ENCODE measurements around the gene TBCB. TPM values are rescaled to one million over a fixed set of nuclear protein-coding genes. Genes with fewer than 3 reads are reported as not detected.
A peak's percentile ranks its signal among the peaks of the same experiment; 100 is the strongest.

Gene TBCB
- total and polyA plus RNA-seq, 2 of the 4 experiments (the other 2 are of a cell fraction) = 182 to 269 TPM

DNA sequence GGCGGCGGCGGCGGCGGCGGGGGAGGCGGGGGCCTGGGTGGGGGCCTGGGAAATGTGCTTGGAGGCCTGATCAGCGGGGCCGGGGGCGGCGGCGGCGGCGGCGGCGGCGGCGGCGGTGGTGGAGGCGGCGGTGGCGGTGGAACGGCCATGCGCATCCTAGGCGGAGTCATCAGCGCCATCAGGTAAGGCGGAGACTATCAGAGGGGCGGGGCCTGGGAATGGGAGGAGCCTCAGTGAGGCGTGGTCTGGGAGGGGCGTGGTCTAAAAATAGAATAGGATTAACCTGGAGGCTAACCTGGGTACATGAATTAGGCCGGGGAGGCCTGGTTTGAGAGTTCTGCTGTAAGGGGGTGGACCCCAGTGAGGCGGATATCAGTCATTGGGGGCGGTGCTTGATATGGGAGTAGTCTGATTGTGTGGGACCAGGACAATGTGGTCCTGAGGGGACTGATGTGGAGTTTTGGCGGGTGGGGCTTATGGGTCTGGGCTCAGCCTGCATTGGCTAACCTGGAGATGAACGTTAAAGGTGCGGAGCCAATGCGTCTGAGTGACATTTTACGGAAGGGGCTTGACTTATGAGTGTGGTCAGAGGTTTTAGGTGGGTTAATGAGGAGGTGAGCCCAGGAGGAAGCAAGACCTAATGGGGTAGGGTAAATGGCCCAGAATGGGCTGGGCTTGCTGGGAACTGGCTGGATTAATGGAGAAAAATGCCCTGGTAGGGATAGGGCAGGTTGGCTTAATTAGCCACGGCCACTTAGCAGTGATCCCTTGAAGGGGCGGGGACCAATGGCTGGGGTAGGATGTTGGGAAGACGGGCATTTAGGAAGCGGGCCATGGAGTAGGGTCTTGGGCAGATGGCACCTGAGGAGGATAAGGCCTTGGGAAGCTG is 26.0 kb downstream of the TBCB start:
- POLR2A ChIA-PET (ENCODE audit: unreplicated experiment) = no interaction called here
- H3K4ac ChIP-seq (ENCODE audit: low read depth, low read length) = peak overlapping the region; percentile 99; the same call in 1 of the 2 replicates
- TF ChIP-seq FOS (IDR thresholded peaks at IDR 0.05; ENCODE audit: low read depth, low read length) (no peak), CHD1 (IDR thresholded peaks at IDR 0.05; ENCODE audit: low read depth, low read length) (no peak), MAZ (IDR thresholded peaks at IDR 0.05; ENCODE audit: borderline replicate concordance, low read depth, low read length) (no peak), RFX5 (IDR thresholded peaks at IDR 0.05; ENCODE audit: low read depth, low read length) (no peak), MXI1 (IDR thresholded peaks at IDR 0.05; ENCODE audit: borderline replicate concordance, low read depth, low read length) (no peak; the same call in 1 of the 2 replicates), RCOR1 (IDR thresholded peaks at IDR 0.05; ENCODE audit: insufficient replicate concordance, low read length) (no peak), NFE2L2 (IDR thresholded peaks at IDR 0.05; ENCODE audit: low read depth, low read length) (no peak), BHLHE40 (IDR thresholded peaks at IDR 0.05; ENCODE audit: low read depth, low read length) (no peak), SMC3 (IDR thresholded peaks at IDR 0.05; ENCODE audit: low read depth, low read length) (no peak)
- TF ChIP-seq, protein P1, sequence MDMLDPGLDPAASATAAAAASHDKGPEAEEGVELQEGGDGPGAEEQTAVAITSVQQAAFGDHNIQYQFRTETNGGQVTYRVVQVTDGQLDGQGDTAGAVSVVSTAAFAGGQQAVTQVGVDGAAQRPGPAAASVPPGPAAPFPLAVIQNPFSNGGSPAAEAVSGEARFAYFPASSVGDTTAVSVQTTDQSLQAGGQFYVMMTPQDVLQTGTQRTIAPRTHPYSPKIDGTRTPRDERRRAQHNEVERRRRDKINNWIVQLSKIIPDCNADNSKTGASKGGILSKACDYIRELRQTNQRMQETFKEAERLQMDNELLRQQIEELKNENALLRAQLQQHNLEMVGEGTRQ (IDR thresholded peaks at IDR 0.05; ENCODE audit: low read depth, low read length) = no peak
- TF ChIP-seq, protein P2, sequence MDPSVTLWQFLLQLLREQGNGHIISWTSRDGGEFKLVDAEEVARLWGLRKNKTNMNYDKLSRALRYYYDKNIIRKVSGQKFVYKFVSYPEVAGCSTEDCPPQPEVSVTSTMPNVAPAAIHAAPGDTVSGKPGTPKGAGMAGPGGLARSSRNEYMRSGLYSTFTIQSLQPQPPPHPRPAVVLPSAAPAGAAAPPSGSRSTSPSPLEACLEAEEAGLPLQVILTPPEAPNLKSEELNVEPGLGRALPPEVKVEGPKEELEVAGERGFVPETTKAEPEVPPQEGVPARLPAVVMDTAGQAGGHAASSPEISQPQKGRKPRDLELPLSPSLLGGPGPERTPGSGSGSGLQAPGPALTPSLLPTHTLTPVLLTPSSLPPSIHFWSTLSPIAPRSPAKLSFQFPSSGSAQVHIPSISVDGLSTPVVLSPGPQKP (IDR thresholded peaks at IDR 0.05; ENCODE audit: borderline replicate concordance, low read depth, low read length) = no peak
- TF ChIP-seq, protein P3, sequence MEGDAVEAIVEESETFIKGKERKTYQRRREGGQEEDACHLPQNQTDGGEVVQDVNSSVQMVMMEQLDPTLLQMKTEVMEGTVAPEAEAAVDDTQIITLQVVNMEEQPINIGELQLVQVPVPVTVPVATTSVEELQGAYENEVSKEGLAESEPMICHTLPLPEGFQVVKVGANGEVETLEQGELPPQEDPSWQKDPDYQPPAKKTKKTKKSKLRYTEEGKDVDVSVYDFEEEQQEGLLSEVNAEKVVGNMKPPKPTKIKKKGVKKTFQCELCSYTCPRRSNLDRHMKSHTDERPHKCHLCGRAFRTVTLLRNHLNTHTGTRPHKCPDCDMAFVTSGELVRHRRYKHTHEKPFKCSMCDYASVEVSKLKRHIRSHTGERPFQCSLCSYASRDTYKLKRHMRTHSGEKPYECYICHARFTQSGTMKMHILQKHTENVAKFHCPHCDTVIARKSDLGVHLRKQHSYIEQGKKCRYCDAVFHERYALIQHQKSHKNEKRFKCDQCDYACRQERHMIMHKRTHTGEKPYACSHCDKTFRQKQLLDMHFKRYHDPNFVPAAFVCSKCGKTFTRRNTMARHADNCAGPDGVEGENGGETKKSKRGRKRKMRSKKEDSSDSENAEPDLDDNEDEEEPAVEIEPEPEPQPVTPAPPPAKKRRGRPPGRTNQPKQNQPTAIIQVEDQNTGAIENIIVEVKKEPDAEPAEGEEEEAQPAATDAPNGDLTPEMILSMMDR (conservative IDR thresholded peaks at IDR 0.05; ENCODE audit: low read depth, low read length) = no peak

More for the DNA sequence above, 26.0 kb downstream of the TBCB start:
- H3K4me1 ChIP-seq (ENCODE audit: control insufficient read depth, insufficient read depth, low read length) = peaks cover 10% of the 10 kb centered on the region
- peak overlapping the region; percentile 92 for H2BK5ac ChIP-seq (ENCODE audit: low read depth, low read length, poor library complexity, severe bottlenecking)
- peak overlapping the region in 1 of 2 experiments; percentile 93; a peak in 2 of 4 replicates for H4K8ac ChIP-seq (ENCODE audit: low read depth in 2 of 2, low read length in 2 of 2)
- peaks cover 40 to 54% of the 10 kb centered on the region in 2 experiments for H3K79me1 ChIP-seq (ENCODE audit: low read depth in 1 of 2, low read length in 2 of 2)
- ATAC-seq (ENCODE audit: low read depth) (peak; percentile 82), DNase-seq (peak; percentile 76)
- no peak overlapping the region for H4K91ac ChIP-seq (ENCODE audit: insufficient read depth, low read depth, low read length)
- CTCF ChIA-PET = interaction anchor here (1.4 kb wide), 1 partner anchor 12 kb away, joined by 3 read pairs; no protein-coding TSS in a partner anchor
- H3K9ac ChIP-seq (ENCODE audit: low read depth, low read length) = 0 out of 2 replicates have a peak overlapping the region, but pooled peaks have one; percentile 99
- H4K5ac ChIP-seq (ENCODE audit: low read depth, low read length) = no peak overlapping the region
- peak overlapping the region; percentile 96 for H3K4me3 ChIP-seq (ENCODE audit: insufficient read depth, low read depth, low read length)
- H3K9me1 ChIP-seq (ENCODE audit: insufficient read depth, low read length) = peaks cover 13% of the 10 kb centered on the region
- peaks cover 33% of the 10 kb centered on the region for H3K36me3 ChIP-seq (ENCODE audit: control insufficient read depth, insufficient read depth, low read length)
- WGBS, 2 experiments (ENCODE audit: extremely low coverage in 2 of 2, insufficient read length in 1 of 2) = 55% methylated on average over 10 of the region's 42 CpGs; no CpG with 5 or more reads in 1 of the 2 experiments
- H2AK5ac ChIP-seq (ENCODE audit: low read depth, low read length) = peak overlapping the region; percentile 70
- dilution Hi-C loops (cut with HindIII; ENCODE audit: low sequenced_read_pairs, unreplicated experiment) (no loop called here), in situ Hi-C loops (cut with MboI; ENCODE audit: low sequenced_read_pairs) (no loop called here), intact Hi-C loops (cut with micrococcal nuclease) (loop anchor here (2.0 kb wide), 1 partner anchor 26 kb away; the partner anchor contains the start of genes POLR2I and TBCB)
- peaks cover 35% of the 10 kb centered on the region for H4K20me1 ChIP-seq (ENCODE audit: insufficient read depth, low read length)
- H2AK9ac ChIP-seq (replicated peaks; ENCODE audit: low read depth, low read length, poor library complexity) = peak overlapping the region; percentile 91
- H2AFZ ChIP-seq (replicated peaks; ENCODE audit: low read length, poor library complexity) = peak overlapping the region; percentile 40
- no peaks in the 10 kb centered on the region for H3K9me3 ChIP-seq (ENCODE audit: control insufficient read depth, insufficient read depth, low read length)
- H3K27me3 ChIP-seq (ENCODE audit: control insufficient read depth, insufficient read depth, low read length) = no peaks in the 10 kb centered on the region
- H2BK20ac ChIP-seq (ENCODE audit: low read depth, low read length) = no peak overlapping the region
- H3K56ac ChIP-seq (ENCODE audit: extremely low read depth, insufficient read depth, low read length) = no peak overlapping the region
- H3K4me2 ChIP-seq (ENCODE audit: low read depth, low read length) = peak overlapping the region; percentile 71
- no TSS peak for BruUV-seq (replicated peaks)
- H2BK120ac ChIP-seq (ENCODE audit: low read depth, low read length) = no peak overlapping the region
- H3K27ac ChIP-seq (ENCODE audit: insufficient read depth, low read length) = no peak overlapping the region; the same call in 1 of the 2 replicates
- no peak overlapping the region for H3K23ac ChIP-seq (ENCODE audit: low read depth, low read length)
- H2BK15ac ChIP-seq (ENCODE audit: low read depth, low read length) = no peak overlapping the region
- no peak overlapping the region for H3K18ac ChIP-seq (ENCODE audit: low read depth, low read length)
- 0 out of 2 replicates have a peak overlapping the region, but pooled peaks have one; percentile 19 for H3K14ac ChIP-seq (replicated peaks; ENCODE audit: low read depth, low read length)
